Left lobe of liver (tissue), 2 donors: ENCODE data around the gene SPEF2. TPM values are rescaled to one million over a fixed set of nuclear protein-coding genes. Genes with fewer than 3 reads are reported as not detected.
A peak's percentile ranks its signal among the peaks of the same experiment; 100 is the strongest.

Experiments
- ATAC-seq: fragments of 200-7000 bp; cut with Tn5 transposase; one replicate; pipeline ENCODE4 v1.9.1; 2020; ENCODE audit warnings: mild to moderate bottlenecking, moderate library complexity
- DNase-seq: peaks from one replicate; pipeline ENCODE4 v3.0.0-alpha.2; 2020; ENCODE audit warnings: low spot score
- total RNA-seq: library from RNA; stranded (reverse); gene quantifications from one replicate; pipeline ENCODE4 v1.2.1, GENCODE V29; 2021
- donor health status: DM: no; HTN: no; CAD: no; lungs with moderate emphysema.
- donor health status: DM: no; HTN: yes; CAD: no.

Gene SPEF2
- total RNA-seq, result 1.7 TPM

- peak; percentile 85 for DNase-seq
- ATAC-seq, result peak; percentile 99
These were observed at the start of gene SPEF2 for GRCh38 chr5:35617435-35618303. Gene SPEF2 (plus strand): TSS chr5:35617863. CDS start chr5:35617998, 135 bp downstream.

DNA sequence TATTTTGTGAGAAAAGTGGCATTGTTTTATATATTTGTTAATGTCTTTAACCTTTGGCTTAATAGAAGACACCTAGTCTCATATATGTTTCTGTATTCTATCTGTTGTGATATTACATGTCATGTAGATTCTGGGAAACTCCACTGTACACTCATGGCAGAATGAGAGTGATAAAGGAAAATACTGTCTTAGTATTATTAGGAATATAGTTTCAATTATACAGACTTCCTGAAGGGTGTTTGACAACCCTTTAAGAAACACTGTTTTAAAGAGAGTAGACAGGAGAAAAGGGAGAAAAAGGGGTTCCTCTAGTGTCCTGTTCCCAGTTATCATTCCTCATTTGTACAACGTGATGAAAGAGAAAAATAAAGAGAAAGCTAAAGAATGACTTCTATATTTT is 42.1 kb upstream of the SPEF2 start:
- DNase-seq, result no peak
- no peak for ATAC-seq

DNA sequence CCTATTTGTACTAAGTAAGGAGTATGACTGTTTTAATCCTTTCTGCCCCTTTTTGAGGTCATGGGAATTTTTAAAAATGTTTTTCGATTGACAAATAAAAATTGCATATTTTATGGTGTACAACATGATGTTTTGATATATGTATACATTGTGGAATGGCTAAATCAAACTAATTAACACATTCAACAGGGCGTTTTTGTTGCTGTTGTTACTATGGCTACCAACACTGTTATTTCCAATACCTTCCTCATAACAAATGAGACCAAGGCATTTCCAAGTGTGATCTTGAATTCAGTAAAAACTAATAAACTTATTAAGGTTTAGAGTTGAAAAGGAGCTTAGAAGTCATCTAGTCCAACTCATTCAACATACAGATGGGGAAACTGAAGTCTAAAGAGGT is 30.2 kb upstream of the SPEF2 start:
- ATAC-seq, result no peak

GRCh38 chr5:35593338-35593737 is 24.3 kb upstream of the SPEF2 start:
- no peak for DNase-seq

More for the DNA sequence above, 30.2 kb upstream of the SPEF2 start:
- no peak for DNase-seq

DNA sequence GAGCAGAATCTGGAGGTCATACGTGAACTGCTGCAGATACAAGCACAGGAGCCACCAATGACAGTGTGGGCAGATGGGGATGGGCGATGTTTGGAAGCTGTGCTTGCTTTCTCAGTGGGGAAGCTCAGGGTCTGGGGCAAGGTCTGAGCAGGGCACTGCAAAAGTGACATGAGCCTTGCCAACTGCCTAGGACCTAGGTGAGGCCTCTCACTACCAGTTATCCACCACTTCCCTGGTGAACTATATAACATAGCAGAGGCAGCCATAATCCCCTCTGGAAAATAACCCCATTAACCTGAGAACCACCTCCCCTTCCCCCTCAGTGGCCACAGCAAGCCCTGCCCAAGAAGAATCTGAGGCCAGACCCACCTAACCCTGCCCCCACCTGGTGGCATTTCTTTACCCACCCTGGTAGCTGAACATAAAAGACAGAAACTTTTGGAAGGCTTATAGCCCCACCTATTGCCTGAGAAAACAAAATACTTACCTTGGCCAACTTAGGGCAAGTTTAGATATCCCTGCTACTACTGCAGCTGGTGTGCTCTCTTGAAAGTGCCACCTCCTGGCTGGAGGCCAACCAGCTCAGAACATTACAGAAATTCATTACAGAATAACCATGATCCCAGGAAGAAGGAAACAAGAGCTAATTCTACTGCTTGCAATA is 18.8 kb upstream of the SPEF2 start:
- DNase-seq (peak; percentile 47), ATAC-seq (peak; percentile 89)

More at GRCh38 chr5:35593338-35593737, 24.3 kb upstream of the SPEF2 start:
- no peak for ATAC-seq

GRCh38 chr5:35600591-35600990 is 17.1 kb upstream of the SPEF2 start:
- no peak for DNase-seq
- no peak for ATAC-seq

- no peak for DNase-seq
- ATAC-seq, result no peak
These were observed 8.5 kb upstream of the SPEF2 start for GRCh38 chr5:35608881-35609779.

- ATAC-seq, result no peak
- DNase-seq, result no peak
These were observed 616 bp upstream of the SPEF2 start for GRCh38 chr5:35617060-35617434.

DNA sequence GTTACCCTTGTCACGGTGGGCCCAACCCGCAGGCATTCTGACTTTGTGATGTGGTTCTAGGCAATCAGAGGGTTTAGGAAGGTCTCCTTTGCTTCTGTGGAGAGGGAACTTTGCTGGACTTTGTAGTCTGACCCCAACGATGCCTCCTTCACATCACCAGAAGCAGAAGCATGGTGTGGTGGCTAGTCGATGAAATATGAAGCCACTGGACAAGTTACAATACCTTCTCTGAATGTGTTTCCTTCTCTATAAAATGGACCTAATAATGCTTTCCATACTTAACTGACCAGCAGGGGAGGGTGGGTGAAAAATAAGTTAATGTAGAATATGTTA is 607 bp downstream of the SPEF2 start:
- ATAC-seq (peak; percentile 20), DNase-seq (no peak)

DNA sequence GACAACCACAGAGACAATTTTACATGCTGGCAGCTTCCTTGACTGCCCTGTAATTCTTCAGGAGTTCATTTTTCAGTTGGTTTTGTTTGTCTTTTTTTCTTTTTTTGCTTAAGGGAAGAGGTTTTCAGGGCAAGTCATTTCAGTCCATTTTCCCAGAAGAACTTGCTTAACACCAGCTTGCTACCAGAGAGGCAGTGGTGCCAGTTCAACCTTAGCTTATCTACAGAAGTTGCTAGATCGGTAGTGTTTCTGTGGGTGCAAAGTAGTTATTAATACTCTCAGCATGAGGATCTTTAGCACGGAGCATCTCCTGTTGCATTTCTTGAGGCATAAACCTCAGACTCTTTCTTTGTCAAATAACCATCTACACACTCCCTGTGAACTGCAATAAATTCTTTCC is 1.1 kb downstream of the SPEF2 start:
- no peak for ATAC-seq
- no peak for DNase-seq

GRCh38 chr5:35622974-35623373 is 5.3 kb downstream of the SPEF2 start:
- ATAC-seq, result no peak
- no peak for DNase-seq

- DNase-seq (no peak), ATAC-seq (no peak)
These were observed 6.3 kb downstream of the SPEF2 start for GRCh38 chr5:35623991-35624390.

DNA sequence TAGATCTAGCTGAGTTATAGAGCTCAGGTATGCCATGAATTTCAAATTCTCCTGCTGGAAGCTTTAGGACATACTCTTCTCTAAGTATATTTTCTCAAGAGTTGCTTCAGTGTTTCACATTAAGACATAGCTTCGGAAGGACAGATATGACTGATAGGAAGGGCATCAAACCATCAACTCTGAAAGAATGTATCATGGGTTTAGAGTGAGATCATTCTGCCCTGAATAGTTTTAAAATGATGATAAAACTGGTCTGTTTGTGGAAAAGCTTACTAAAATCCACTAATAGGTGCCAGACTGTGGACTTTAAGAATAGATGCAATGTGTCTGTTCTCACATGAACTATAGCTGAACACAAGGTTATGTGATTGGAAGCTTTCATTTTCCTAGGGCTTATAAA is 8.4 kb downstream of the SPEF2 start:
- DNase-seq, result no peak
- no peak for ATAC-seq

- DNase-seq, result no peak
- no peak for ATAC-seq
These were observed 8.9 kb downstream of the SPEF2 start for GRCh38 chr5:35626553-35626952.

- no peak for ATAC-seq
- no peak for DNase-seq
These were observed 16.7 kb downstream of the SPEF2 start for GRCh38 chr5:35634326-35634725.

DNA sequence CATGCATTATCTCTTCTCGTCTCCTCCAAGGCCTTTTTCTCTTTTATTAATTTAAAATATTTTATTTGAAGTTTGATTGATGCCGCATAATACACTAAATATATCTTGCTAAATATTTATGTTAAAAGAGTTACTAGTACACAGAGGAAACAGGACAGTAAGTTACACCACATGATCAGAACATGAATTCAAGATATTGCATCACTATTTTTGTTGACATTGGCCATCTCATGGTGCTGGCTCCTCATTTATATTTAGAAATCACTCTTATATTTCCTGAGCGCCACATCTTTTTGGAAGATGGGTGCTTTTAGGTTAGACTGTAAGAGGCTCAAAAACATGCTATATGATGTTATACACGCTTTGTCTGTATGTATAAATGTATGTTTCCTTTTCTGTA is 23.0 kb downstream of the SPEF2 start:
- peak; percentile 66 for ATAC-seq

GRCh38 chr5:35644543-35644942 is 26.9 kb downstream of the SPEF2 start:
- DNase-seq (no peak), ATAC-seq (no peak)

More for the DNA sequence above, 23.0 kb downstream of the SPEF2 start:
- no peak for DNase-seq

DNA sequence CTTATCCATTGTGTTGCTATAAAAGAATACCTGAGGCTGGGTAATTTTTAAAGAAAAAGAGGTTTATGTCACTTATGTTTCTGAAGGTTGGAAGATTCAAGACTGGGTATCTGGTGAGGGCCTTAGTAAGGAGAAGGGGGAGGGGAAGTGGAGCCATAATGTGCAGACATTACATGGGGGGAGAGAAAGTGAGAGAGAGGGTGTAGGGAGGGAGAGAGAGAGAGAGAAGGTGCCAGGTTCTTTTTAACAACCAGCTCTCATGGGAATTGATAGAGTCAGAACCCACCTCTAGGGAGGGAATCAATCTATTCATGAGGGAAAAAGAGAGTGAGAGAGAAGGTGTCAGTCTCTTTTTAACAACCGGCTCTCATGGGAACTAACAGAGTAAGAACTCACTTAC is 29.5 kb downstream of the SPEF2 start:
- ATAC-seq (no peak), DNase-seq (no peak)

GRCh38 chr5:35647712-35648111 is 30.0 kb downstream of the SPEF2 start:
- ATAC-seq (no peak), DNase-seq (no peak)

DNA sequence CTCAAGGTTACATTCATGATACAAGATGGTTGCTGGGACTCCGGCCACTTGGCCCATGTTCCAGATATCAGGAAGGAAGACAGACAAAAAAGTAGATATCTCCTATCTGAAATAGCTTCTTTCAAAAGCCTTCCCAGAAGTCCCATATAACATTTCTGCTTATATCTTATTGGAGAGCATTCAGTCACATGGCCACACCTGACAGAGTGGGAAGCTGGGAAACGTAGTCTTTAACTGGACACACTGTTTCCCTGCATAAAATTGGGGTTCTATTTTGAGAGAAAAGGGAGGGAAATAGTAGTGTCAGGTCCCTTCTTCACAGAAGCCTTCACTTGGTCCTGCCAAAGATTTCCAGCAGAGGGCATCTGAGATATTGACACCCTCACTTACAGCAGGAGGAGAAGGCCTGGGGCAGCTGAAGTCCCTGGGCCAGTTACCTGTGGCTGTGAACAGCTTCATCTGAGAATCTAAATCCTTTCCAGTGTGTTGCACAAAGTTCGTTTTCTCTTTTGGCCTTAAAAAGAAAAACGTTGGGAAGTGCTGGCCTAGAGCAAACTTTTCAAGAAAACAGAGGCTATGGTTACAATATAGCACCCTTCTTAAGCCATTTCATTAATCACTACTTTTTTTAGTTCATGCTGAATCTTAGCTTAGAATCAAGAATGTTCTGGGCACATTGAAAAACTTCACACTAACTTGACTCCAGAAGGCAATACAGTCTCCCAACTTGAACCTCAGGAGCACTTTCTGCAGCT is 33.5 kb downstream of the SPEF2 start:
- ATAC-seq (peak; percentile 97), DNase-seq (peak; percentile 50)

DNA sequence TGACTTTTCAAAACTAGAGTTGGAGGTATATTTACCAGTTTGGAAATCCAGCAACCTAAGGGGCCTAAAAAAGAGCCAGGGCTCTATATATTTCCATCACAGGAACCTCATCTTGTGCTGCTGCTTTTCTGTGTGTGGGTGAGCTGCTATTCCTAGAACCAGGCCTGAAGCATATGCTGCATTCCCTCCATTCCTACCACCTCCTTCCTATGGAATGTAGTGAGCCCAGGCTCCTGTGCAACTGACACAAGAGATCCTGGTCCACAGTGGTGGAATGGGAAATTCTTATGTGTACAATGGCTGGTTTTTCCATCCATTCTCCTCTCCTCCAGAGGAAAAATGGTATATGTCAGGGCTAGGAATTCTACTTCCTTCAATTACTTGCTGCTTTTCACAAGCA is 39.1 kb downstream of the SPEF2 start:
- DNase-seq, result no peak
- ATAC-seq, result no peak
